Right lobe of liver (tissue), 6 donors: ENCODE data around the gene GCNT3. TPM values are rescaled to one million over a fixed set of nuclear protein-coding genes. Genes with fewer than 3 reads are reported as not detected.

Experiments
- ATAC-seq, 4 donors: fragments of 200-7000 bp; cut with Tn5 transposase; one replicate each; pipeline ENCODE4 v1.9.1; 2020; ENCODE audit warnings: mild to moderate bottlenecking in 4 of 4, moderate library complexity in 4 of 4
- DNase-seq, 3 donors: peaks; one replicate each; pipeline ENCODE4 v3.0.0-alpha.2; 2020
- H3K27ac ChIP-seq, 3 donors: fragments of 200-600 bp; one replicate each; pipeline ENCODE4 v1.8.0; 2022
- H3K27me3 ChIP-seq, 2 donors: fragments of 200-600 bp; one replicate each; pipeline ENCODE4 v1.8.0; 2022
- H3K36me3 ChIP-seq, 4 donors: fragments of 200-600 bp; sonication (generic) in 1 of 4; one replicate each; pipeline versions ENCODE4 v1.5.1 to v1.8.0; 2017 to 2022; ENCODE audit warnings: control low read depth in 1 of 4
- H3K4me1 ChIP-seq, 4 donors: fragments of 200-600 bp; sonication (generic) in 1 of 4; one replicate each; pipeline versions ENCODE4 v1.5.1 to v1.8.0; 2017 to 2022; ENCODE audit warnings: control low read depth in 1 of 4
- H3K4me3 ChIP-seq, 3 donors: fragments of 200-600 bp; one replicate each; pipeline ENCODE4 v1.8.0; 2022
- H3K9me3 ChIP-seq, 4 donors: fragments of 200-600 bp; sonication (generic) in 1 of 4; one replicate each; pipeline versions ENCODE4 v1.5.1 to v1.8.0; 2017 to 2022; ENCODE audit warnings: control low read depth in 1 of 4
- CTCF ChIP-seq, 4 donors: fragments of 200-600 bp in 3 of 4; fragments of 450-650 bp in 1 of 4; IDR thresholded peaks; one replicate each; pipeline versions ENCODE4 v1.5.1 to v1.8.0; 2016 to 2022; ENCODE audit warnings: antibody characterized with exemption in 4 of 4, mild to moderate bottlenecking in 2 of 4
- POLR2A ChIP-seq: fragments of 450-650 bp; IDR thresholded peaks from one replicate; pipeline ENCODE4 v1.6.1; 2017; ENCODE audit warnings: antibody characterized with exemption, mild to moderate bottlenecking
- WGBS: methylation state at CpG from one replicate; pipeline ENCODE4 v1.1.6; 2018; ENCODE audit warnings: low coverage, low lambda C conversion rate; ENCODE audit not compliant: insufficient coverage; ENCODE audit errors: missing lambda C conversion rate; 5-methylcytosine and 5-hydroxymethylcytosine counted together
- intact Hi-C, 2 donors: fragments of 100-400 bp; cut with DNase I; formaldehyde crosslinking; loops; one replicate each; pipeline versions ENCODE4 v1.11.2 to v1.14.1; 2022
- total RNA-seq, 6 experiments: library from RNA; depleted of rRNA in 2 of 6; stranded (reverse); fragments of >200 nt in 2 of 6; fragmentation: NEBNext Ultra II Directional in 3 of 6; extraction: Animal tissue kit (Norgen Biotek cat#: 25700) in 3 of 6; gene quantifications; one replicate each; pipeline versions ENCODE4 v1.1.0 to v1.2.4, GENCODE V29; 2016 to 2023
- donor health status: DM: no; HTN: yes; CAD: no.
- donor health status: DM: no; HTN: no; CAD: no.
- donor health status: DM: no; HTN: no; CAD: no.
- donor health status: DM: no; HTN: yes; CAD: no.
- donor health status: DM: no; HTN: yes; CAD: no.

The GCNT3 gene
- total RNA-seq, 6 experiments from 2014 or later = 0.20 to 3.8 (median 2.4) TPM; not detected in 1

- WGBS = under 1% methylated on average over 25 of the region's 59 CpGs
- Histone ChIP-seq H3K36me3 (peaks cover 0 to 16% (median 0%) of the 10 kb centered on the region in 4 donors), H3K27me3 (no peaks in the 10 kb centered on the region), H3K4me3 (peak within 1 kb of the TSS; percentile 87 to 94 (median 87)), H3K27ac (peak within 1 kb of the TSS; percentile 62 to 71 (median 67)), H3K9me3 (no peaks in the 10 kb centered on the region), H3K4me1 (peaks cover 0 to 32% (median 12%) of the 10 kb centered on the region in 4 donors)
- TF ChIP-seq CTCF (IDR thresholded peaks at IDR 0.05) (no peak), POLR2A (peak; percentile 87)
- peak; percentile 99 to 100 (median 99) for ATAC-seq
- DNase-seq = peak; percentile 96 to 97 (median 97)
- intact Hi-C loops = no loop called here
Observed at GRCh38 chr15:59656897-59657634, 45.5 kb downstream of the GCNT3 start, which contains the start of gene GTF2A2. Gene GTF2A2 (minus strand): TSS chr15:59657515. CDS start chr15:59652277, 5,238 bp downstream.

GRCh38 chr15:59657635-59658125 is 46.1 kb downstream of the GCNT3 start:
- Histone ChIP-seq H3K36me3 (peaks cover 0 to 17% (median 2%) of the 10 kb centered on the region in 4 donors), H3K27me3 (no peaks in the 10 kb centered on the region), H3K27ac (peak overlapping the region in 1 of 3 donors; percentile 71), H3K4me3 (peak overlapping the region; percentile 87 to 94 (median 87)), H3K4me1 (peaks cover 0 to 32% (median 12%) of the 10 kb centered on the region in 4 donors), H3K9me3 (no peaks in the 10 kb centered on the region)
- TF ChIP-seq POLR2A = no peak
- TF ChIP-seq CTCF (IDR thresholded peaks at IDR 0.05) = no peak
- DNase-seq (peak in 2 of 3 donors; percentile 33 to 60), ATAC-seq (peak in 1 of 4 donors; percentile 43)
- WGBS = 47% methylated on average over 21 of the region's 23 CpGs
- intact Hi-C loops = no loop called here

- Histone ChIP-seq H3K9me3 (no peaks in the 10 kb centered on the region), H3K4me1 (peaks cover 0 to 32% (median 12%) of the 10 kb centered on the region in 4 donors), H3K27ac (peak overlapping the region in 2 of 3 donors; percentile 3 to 53), H3K36me3 (peaks cover 0 to 34% (median 11%) of the 10 kb centered on the region in 4 donors), H3K27me3 (no peaks in the 10 kb centered on the region), H3K4me3 (no peak overlapping the region)
- no peak for TF ChIP-seq CTCF (IDR thresholded peaks at IDR 0.05)
- no peak for TF ChIP-seq POLR2A
- 19% methylated on average over 1 of the region's 1 CpG for WGBS
- no peak for DNase-seq
- ATAC-seq = peak; percentile 26 to 60 (median 38)
- intact Hi-C loops = no loop called here
Observed at GRCh38 chr15:59659366-59659765, 47.8 kb downstream of the GCNT3 start.

- intact Hi-C loops = no loop called here
- Histone ChIP-seq H3K27ac (no peak overlapping the region), H3K36me3 (peaks cover 0 to 56% (median 17%) of the 10 kb centered on the region in 4 donors), H3K4me3 (no peak overlapping the region), H3K27me3 (no peaks in the 10 kb centered on the region), H3K9me3 (no peaks in the 10 kb centered on the region), H3K4me1 (peaks cover 0 to 19% (median 8%) of the 10 kb centered on the region in 4 donors)
- ATAC-seq = no peak
- WGBS = 26% methylated on average over 1 of the region's 1 CpG
- DNase-seq = no peak
- no peak for TF ChIP-seq POLR2A
Observed at GRCh38 chr15:59662260-59662659, 50.7 kb downstream of the GCNT3 start.

- no peak for TF ChIP-seq POLR2A
- TF ChIP-seq CTCF (IDR thresholded peaks at IDR 0.05) = no peak
- intact Hi-C loops = no loop called here
- Histone ChIP-seq H3K36me3 (peaks cover 0 to 93% (median 44%) of the 10 kb centered on the region in 4 donors), H3K9me3 (no peaks in the 10 kb centered on the region), H3K27me3 (no peaks in the 10 kb centered on the region), H3K27ac (no peak overlapping the region), H3K4me3 (no peak overlapping the region), H3K4me1 (no peaks in the 10 kb centered on the region)
- ATAC-seq = no peak
- no peak for DNase-seq
- WGBS = 88% methylated on average over 8 of the region's 8 CpGs
Observed at GRCh38 chr15:59668556-59668955, 57.0 kb downstream of the GCNT3 start.
